ENCODE results near the gene CCDC74A. TPM values are rescaled to one million over a fixed set of nuclear protein-coding genes. Genes with fewer than 3 reads are reported as not detected.

CCDC74A gene
- total RNA-seq, 4 donors from 2014 or later, result 3.0 to 6.3 (median 4.1) TPM

DNA sequence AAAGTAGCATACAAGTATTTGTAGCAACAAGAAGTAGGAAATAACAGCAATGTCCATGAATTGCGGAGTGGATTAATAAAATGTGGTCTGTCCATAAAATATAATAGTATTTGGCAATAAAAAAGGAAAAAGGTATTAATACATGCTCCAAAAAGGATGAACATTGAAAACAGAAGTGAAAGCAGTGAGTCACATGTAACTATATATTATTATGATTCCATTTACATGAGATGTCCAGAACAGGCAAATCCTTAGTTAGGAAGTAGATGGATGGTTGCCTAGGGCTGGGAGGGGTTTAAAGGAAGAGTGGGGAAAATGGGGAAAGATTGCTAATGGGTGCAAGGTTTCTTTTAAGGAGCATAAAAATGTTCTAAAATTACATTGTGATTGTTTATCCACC lies 44.5 kb downstream of the CCDC74A start:
- TF ChIP-seq, protein P1, sequence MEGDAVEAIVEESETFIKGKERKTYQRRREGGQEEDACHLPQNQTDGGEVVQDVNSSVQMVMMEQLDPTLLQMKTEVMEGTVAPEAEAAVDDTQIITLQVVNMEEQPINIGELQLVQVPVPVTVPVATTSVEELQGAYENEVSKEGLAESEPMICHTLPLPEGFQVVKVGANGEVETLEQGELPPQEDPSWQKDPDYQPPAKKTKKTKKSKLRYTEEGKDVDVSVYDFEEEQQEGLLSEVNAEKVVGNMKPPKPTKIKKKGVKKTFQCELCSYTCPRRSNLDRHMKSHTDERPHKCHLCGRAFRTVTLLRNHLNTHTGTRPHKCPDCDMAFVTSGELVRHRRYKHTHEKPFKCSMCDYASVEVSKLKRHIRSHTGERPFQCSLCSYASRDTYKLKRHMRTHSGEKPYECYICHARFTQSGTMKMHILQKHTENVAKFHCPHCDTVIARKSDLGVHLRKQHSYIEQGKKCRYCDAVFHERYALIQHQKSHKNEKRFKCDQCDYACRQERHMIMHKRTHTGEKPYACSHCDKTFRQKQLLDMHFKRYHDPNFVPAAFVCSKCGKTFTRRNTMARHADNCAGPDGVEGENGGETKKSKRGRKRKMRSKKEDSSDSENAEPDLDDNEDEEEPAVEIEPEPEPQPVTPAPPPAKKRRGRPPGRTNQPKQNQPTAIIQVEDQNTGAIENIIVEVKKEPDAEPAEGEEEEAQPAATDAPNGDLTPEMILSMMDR (IDR thresholded peaks at IDR 0.05; ENCODE audit: low read depth), result no peak

DNA sequence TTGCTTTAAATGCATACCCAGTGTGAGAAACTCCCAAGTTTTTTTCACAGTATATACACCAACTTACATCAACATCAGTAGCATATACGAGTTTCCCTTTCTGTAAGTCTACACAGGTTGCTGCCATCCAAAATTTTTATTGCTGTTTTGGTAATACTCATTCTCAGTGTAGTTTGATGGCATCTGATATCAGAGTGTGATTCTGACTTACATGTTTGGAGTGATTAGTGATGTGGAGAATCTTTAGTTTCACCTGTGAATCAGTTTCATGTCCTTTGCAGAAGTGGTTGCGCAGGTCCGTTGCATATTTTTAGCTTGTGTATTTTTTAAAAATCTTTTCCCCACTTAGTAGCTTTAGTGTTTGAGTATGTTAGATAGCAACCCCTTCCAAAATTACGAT lies 50.1 kb downstream of the CCDC74A start:
- TF ChIP-seq, protein P1 (IDR thresholded peaks at IDR 0.05; ENCODE audit: low read depth), result no peak

DNA sequence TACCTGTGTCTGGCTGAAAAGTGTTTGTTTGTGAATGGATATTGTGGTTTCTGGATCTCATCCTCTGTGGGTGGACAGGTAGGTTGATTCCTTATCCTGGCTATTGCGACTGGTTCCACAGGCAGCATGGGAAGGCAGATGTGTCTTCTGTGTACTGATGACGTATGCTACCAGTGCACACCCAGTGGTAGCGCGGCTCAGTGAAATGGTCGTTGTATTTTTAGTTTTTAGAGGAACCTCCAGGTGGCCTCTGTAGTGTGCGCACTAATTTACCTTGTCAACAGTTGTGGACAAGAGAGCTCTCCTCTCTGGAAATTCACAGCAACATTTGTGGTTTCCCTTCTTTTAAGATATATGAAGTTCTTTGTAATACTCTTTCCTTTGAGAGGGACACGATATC lies 52.5 kb downstream of the CCDC74A start:
- TF ChIP-seq, protein P1 (IDR thresholded peaks at IDR 0.05; ENCODE audit: low read depth), result no peak

Other genes with a start within 250 kb of the CCDC74A start
- gene RAB6D, start 163.7 kb upstream of the CCDC74A start, total RNA-seq, result not detected
- gene TUBA3D, start 51.8 kb upstream of the CCDC74A start, total RNA-seq, result not detected
- gene MZT2A, start 35.5 kb upstream of the CCDC74A start, total RNA-seq, result 10 to 100 TPM; 21.4 to 53.3 (median 42.0) TPM

Measured in subcutaneous adipose tissue (tissue), 4 donors.